IMR-90 (cell line): Measurements from ENCODE around the gene CXCR6.

Experiments
- BHLHE40 ChIP-seq: fragments of 150-350 bp; IDR thresholded peaks from 2 replicates; pipeline ENCODE4 v1.6.1; 2016; ENCODE audit warnings: mild to moderate bottlenecking, low read depth, low read length
- CTCF ChIP-seq: conservative IDR thresholded peaks from 2 replicates; pipeline ENCODE4 v1.5.1; 2012; ENCODE audit warnings: mild to moderate bottlenecking, low read depth, low read length, improper control_type of control experiment
- POLR2A ChIP-seq: IDR thresholded peaks from 2 replicates; pipeline ENCODE4 v1.6.1; 2012; ENCODE audit warnings: mild to moderate bottlenecking, low read depth, low read length
- RAD21 ChIP-seq: IDR thresholded peaks from 2 replicates; pipeline ENCODE4 v1.6.1; 2012; ENCODE audit warnings: low read length, improper control_type of control experiment
- RFX5 ChIP-seq: IDR thresholded peaks from 2 replicates; pipeline ENCODE4 v1.8.0; 2012; ENCODE audit warnings: low read depth, mild to moderate bottlenecking, low read length, moderate library complexity
- TF ChIP-seq, protein P1 (sequence below): fragments of 150-350 bp; IDR thresholded peaks from 2 replicates; pipeline ENCODE4 v1.6.1; 2017; ENCODE audit warnings: mild to moderate bottlenecking, antibody characterized with exemption, low read length, low read depth
- TF ChIP-seq, protein P2 (sequence below): fragments of 150-350 bp; IDR thresholded peaks from 2 replicates; pipeline ENCODE4 v1.6.1; 2016; ENCODE audit warnings: low read depth, mild to moderate bottlenecking, low read length, moderate library complexity, borderline replicate concordance

DNA sequence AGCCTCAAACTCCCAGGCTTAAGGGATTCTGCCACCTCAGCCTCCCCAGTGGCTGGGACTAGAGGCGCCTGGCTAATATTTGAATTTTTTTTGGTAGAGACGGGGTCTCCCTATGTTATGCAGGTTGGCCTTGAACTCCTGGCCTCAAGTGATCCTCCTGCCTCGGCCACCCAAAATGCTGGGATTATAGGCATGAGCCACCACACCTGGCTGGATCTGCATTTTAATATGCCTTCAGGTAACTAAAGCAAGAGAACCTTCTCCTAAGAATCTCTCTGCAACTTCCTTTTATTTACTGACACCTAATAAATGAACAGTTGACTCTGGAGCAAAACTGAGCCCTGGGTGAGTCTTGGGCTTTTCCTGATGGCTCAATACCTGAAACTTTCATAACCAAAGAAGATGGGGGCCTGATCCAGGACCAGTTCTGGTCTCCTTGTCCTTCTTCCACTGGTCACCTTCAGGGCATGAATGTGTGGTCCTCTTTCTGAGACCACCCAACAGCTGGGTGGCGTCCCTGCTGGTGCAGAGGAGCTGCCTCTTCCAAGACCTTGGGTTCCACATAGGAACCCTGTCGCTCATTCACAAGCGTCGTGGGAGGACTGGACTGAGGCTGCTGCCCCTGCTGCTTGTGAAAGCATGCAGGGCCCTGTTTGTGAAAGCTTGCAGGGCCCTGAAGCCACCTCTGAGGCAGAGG lies 28.8 kb upstream of the CXCR6 start:
- TF ChIP-seq CTCF (no peak), RFX5 (no peak), BHLHE40 (no peak), RAD21 (no peak), POLR2A (no peak)
- TF ChIP-seq, protein P1, sequence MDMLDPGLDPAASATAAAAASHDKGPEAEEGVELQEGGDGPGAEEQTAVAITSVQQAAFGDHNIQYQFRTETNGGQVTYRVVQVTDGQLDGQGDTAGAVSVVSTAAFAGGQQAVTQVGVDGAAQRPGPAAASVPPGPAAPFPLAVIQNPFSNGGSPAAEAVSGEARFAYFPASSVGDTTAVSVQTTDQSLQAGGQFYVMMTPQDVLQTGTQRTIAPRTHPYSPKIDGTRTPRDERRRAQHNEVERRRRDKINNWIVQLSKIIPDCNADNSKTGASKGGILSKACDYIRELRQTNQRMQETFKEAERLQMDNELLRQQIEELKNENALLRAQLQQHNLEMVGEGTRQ = no peak
- TF ChIP-seq, protein P2, sequence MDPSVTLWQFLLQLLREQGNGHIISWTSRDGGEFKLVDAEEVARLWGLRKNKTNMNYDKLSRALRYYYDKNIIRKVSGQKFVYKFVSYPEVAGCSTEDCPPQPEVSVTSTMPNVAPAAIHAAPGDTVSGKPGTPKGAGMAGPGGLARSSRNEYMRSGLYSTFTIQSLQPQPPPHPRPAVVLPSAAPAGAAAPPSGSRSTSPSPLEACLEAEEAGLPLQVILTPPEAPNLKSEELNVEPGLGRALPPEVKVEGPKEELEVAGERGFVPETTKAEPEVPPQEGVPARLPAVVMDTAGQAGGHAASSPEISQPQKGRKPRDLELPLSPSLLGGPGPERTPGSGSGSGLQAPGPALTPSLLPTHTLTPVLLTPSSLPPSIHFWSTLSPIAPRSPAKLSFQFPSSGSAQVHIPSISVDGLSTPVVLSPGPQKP = no peak
